Keratinocyte (primary cell): ENCODE data around the gene TARBP2.

Experiments used
- EZH2 ChIP-seq: IDR thresholded peaks from one replicate; pipeline ENCODE4 v1.6.1; 2012; ENCODE audit warnings: inconsistent platforms, mild to moderate bottlenecking, low read length, moderate library complexity
- TF ChIP-seq, protein P1 (sequence below), 3 experiments: IDR thresholded peaks in 1 of 3; conservative IDR thresholded peaks in 1 of 3; optimal IDR thresholded peaks in 1 of 3; 2 replicates in 2 of 3; 3 replicates in 1 of 3; pipeline versions ENCODE3 to v1.5.1; 2011; ENCODE audit warnings: low read length in 3 of 3, mild to moderate bottlenecking in 3 of 3, moderate library complexity in 2 of 3, control low read depth in 1 of 3, inconsistent platforms in 1 of 3; ENCODE audit not compliant: insufficient read depth in 2 of 3; ENCODE audit errors: extremely low read depth in 1 of 3

DNA sequence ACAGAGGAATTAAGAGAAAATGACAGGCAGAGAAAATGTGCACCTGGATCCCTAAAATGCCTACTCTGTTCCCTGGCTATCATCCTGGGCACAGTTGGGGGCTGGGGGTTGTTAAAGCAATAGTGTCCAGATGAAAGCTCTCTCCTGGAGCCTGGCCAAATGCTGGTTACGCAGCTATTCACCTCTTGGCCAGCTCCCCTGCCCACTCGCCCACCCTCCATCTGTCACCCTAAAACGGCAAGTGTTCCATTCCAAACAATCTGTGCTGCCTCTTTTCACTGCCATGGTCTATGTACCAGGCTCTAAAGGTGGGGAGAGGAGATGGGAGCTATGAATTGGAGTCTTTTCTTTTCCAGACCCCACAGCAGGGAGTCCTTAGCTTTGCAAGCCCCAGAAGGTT is 30.9 kb downstream of the TARBP2 start:
- TF ChIP-seq, protein P1, sequence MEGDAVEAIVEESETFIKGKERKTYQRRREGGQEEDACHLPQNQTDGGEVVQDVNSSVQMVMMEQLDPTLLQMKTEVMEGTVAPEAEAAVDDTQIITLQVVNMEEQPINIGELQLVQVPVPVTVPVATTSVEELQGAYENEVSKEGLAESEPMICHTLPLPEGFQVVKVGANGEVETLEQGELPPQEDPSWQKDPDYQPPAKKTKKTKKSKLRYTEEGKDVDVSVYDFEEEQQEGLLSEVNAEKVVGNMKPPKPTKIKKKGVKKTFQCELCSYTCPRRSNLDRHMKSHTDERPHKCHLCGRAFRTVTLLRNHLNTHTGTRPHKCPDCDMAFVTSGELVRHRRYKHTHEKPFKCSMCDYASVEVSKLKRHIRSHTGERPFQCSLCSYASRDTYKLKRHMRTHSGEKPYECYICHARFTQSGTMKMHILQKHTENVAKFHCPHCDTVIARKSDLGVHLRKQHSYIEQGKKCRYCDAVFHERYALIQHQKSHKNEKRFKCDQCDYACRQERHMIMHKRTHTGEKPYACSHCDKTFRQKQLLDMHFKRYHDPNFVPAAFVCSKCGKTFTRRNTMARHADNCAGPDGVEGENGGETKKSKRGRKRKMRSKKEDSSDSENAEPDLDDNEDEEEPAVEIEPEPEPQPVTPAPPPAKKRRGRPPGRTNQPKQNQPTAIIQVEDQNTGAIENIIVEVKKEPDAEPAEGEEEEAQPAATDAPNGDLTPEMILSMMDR (optimal IDR thresholded peaks at IDR 0.05 in 1 of 3, IDR thresholded peaks at IDR 0.05 in 1 of 3, conservative IDR thresholded peaks at IDR 0.05 in 1 of 3; ENCODE audit: extremely low read depth in 1 of 3, insufficient read depth in 2 of 3, low read length in 3 of 3), result no peak
- no peak for TF ChIP-seq EZH2
